AG08396 (cell line): ENCODE data around the gene SH2D3C.

Experiments used
- DNase-seq: peaks from one replicate; pipeline ENCODE4 v3.0.0; 2012; ENCODE audit warnings: low spot score, mixed read lengths

Gene SH2D3C

DNA sequence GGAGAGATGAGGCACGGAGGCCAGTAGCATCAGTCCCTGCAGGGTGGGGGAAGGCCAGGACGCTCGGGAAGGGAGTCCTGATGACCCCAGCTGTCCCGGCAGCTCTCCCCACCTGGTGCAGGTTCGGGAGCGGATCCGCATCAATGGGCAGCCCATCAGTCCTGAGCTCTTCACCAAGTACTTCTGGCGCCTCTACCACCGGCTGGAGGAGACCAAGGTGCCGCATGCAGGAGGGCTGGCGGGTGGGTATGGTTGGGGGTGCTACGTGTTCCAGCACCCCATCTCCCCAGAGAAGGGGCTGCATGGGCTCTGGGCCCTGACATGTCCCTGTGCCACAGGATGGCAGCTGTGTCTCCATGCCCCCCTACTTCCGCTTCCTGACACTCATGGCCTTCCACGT lies 28.4 kb upstream of the SH2D3C start:
- DNase-seq: no peak

DNA sequence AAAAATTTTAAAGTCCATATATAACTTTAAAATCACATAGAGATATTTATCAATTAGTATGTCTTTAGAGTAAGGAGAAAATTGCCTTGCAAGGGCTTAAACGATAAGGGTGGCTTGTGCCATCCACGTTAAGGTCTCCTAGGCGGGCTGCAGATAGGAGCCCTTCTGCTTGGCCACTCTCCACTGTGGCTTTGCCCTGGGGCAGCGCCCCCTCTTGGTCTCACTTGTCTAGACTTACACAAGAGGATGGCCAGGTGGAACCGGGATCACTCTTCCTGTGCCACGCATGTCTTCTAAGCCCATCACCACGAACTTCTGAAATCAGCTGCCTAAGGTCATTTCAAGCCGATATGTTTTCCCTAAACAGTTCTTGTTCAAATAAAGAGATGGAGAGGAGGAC lies 27.2 kb upstream of the SH2D3C start:
- DNase-seq: no peak

- peak; percentile 68 for DNase-seq
Observed at GRCh38 chr9:127803507-127804352, 25.3 kb upstream of the SH2D3C start.

DNA sequence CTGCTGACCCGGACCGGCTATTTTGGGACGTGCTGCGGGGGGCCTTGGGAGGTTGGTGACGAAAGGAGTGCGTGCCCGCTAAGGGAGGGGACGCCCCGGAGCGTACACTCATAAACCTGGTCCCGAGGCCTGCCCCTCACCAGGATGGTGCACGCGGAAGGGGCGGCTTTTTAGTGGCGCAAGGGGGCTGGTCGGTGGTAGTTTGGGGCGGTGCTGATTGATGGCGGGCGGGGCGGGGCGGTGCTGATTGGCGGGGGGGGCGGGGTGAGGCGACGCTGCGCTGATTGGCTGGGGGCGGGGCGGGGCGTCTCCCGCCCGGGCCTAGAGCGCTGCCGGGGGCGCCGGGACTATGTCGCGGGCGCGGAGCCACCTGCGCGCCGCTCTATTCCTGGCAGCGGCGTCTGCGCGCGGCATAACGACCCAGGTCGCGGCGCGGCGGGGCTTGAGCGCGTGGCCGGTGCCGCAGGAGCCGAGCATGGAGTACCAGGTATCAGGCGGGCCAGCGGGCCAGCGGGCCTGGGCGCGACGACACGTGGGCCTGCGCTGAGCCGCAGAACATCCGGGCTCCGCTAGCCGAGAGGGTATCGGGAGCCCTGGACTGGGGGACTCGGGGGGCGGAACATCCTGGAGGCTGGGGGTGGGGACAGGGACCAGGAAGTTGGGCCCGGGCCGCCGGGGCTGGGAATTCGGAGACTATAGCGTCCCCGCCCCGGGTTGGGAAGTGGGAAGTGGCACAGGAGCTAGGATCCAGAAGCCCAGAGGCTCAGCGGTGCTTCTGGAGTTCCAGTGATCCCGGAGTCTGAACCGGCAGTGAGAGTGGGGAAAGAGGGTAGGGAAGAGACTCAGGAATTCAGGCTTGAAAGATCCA lies 24.3 kb upstream of the SH2D3C start, which contains the start of gene FPGS:
FPGS (plus strand) TSS at position 307 of the 868 bp plus-strand sequence; CDS start at position 350, 43 bp downstream.
- DNase-seq: peak; percentile 96

DNA sequence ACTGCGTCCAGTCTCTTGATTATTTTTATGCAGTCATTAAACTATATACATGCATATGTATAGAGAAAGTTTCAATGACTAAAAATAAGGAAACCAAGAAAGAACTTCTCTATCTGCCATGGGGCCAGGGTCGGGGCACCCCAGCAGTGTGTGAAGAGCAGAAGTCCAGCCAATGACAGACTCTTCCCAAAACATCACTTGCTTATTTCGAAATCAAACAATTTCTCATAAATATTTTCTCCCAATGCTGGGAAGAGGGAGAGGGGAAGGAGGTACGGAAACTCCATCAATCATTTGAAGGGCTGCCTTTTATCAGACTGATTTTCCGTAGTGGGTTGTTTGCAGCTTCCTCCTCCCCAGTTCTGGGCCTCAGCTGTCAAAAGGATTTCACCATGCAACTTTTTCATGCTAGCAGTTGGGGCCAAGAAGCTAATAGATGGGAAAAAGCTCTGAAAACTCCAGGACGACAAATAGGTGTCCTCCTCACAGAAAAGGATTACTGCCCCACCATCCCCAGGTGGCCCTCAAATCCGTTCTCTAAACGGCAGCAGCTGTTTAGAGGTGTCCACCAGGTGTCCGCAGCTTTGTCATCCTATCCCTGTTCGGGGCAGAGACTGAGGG lies 23.6 kb upstream of the SH2D3C start:
- DNase-seq: no peak

DNA sequence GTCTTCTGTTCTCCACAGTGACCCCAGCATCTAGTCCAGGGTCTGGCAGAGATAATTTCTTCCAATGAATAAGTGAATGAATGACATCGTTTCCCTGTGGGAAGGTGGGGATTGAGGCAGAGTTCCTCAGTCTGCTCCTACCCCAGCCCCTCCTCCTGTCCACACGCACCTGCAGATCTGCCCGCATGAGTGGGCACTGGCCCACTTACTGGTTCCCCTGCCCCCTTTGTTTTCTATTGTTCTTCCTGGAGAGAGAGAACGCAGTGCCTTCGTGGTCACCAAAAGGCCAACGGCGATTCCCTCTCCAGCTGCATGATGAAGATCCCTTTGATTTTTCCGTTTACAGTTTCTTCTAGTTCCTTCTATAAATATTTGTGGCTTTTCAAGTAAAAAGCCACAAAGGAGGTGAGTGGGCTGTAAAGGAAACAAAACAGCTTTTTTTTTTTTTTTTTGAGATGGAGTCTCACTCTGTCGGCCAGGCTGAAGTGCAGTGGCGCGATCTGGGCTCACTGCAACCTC lies 18.4 kb upstream of the SH2D3C start:
- DNase-seq: no peak

DNA sequence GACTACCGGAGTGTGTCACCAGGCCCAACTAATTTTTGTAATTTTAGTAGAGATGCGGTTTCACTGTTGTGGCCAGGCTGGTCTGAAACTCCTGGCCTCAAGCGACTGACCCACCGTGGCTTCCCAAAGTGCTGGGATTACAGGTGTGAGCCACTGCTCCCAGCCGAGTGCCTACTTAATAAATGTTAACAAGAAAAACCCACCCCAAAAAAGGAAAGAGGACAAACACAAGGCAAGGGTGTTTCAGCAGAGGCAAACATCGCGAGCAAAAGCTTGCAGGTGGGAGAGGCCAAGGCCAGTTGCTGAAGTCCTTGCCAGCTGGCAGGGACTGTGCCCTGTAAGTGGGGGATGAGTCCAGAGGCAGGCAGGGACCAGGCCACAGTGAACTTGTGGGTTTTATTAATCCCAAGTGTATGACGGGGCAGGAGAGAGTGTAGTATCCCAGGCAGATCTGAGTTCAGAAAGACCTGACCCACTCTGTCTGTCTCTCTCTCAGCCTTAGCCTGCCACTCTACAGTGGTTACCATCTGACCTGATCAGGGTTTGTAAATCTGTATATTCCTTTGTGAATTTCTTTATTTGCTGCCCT lies 17.9 kb upstream of the SH2D3C start:
- peak; percentile 54 for DNase-seq

GRCh38 chr9:127794001-127794791 lies 15.7 kb upstream of the SH2D3C start:
- no peak for DNase-seq

DNA sequence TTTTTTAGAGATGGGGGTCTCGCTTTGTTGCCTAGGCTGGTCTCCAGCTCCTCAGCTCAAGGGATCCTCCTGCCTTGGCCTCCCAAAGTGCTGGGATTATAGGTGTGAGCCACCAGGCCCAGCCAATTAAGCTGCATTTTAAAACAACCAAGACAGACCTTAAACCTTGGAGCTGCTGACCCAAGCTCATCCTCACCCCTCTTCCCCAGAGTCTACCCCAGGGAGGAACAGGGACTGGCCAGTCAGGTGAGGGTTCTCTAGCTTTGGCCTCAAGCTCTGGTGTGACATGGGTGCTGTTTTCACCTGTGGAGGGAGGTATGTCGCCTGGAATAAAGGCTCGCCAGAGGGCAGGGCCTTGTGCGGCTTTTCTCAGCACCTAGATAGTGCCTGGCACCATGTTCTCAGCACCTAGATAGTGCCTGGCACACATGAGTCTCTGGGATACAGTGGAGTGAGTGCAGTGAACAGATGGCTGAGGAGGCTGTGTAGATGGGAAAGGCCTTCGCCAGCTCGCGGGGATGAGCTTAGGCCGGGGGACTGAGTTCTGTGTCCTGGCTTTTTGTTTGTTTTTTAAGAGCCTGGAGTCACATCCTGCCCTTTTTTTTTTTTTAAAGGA lies 14.7 kb upstream of the SH2D3C start:
- no peak for DNase-seq

DNA sequence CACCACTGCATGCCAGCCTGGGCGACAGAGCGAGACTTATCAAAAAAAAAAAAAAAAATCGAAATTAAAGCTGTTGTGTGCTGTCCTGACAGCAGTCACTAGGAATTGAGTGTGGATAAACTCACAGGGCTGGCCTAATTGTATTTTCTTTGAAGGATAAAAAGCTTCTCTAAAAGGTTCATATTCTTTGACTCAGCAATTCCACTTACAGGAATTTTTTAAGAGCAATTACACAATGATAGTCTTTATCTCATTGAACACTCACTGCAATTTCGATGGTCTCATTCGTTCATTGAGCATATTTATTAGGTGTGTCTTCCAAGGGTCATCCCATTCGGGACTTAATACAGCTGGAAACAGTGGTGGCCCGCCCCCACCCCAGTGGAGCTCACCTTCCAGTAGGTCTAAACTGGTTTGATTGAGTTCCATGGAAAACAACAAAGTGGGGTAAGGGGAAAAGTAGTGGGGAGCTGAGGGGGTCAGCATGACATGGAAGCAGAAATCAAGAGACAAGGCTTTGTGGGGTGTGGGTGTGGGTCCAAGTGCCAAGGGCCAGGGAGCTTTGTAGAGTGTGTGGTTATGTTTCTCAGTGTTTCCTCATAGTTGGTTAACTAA lies 14.1 kb upstream of the SH2D3C start:
- no peak for DNase-seq

- no peak for DNase-seq
Observed at GRCh38 chr9:127791085-127791484, 12.6 kb upstream of the SH2D3C start.

GRCh38 chr9:127790094-127790855 lies 11.8 kb upstream of the SH2D3C start:
- DNase-seq: no peak

DNA sequence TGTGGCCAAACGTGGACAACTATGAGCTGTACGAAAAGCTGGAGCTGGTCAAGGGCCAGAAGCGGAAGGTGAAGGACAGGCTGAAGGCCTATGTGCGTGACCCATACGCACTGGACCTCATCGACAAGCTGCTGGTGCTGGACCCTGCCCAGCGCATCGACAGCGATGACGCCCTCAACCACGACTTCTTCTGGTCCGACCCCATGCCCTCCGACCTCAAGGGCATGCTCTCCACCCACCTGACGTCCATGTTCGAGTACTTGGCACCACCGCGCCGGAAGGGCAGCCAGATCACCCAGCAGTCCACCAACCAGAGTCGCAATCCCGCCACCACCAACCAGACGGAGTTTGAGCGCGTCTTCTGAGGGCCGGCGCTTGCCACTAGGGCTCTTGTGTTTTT lies 10.7 kb upstream of the SH2D3C start:
- no peak for DNase-seq

DNA sequence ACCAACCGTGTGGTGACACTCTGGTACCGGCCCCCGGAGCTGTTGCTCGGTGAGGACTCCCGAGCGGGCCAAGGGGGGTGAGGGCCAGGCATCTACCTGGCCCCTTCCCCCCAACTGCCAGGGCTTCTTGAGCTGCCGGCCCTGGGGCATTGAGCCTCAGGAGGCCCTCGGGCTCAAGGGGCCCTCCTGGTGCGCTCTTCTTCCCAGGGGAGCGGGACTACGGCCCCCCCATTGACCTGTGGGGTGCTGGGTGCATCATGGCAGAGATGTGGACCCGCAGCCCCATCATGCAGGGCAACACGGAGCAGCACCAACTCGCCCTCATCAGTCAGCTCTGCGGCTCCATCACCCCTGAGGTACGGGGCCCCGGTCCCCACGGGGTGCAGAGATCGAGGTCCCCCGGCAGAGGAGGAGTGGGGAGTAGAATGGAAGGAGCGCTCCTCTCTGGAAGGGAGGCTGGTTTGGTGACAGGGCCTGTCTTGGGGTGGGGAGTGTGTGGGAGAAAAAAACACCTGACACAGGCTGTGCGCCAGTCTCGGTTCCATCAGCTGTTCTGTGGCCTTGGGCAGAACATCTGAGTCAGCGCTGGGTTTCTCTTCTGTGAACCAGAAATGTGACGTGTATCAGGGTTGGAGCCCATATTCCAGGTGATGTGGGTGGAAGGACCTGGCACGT lies 10.0 kb upstream of the SH2D3C start:
- DNase-seq: no peak

DNA sequence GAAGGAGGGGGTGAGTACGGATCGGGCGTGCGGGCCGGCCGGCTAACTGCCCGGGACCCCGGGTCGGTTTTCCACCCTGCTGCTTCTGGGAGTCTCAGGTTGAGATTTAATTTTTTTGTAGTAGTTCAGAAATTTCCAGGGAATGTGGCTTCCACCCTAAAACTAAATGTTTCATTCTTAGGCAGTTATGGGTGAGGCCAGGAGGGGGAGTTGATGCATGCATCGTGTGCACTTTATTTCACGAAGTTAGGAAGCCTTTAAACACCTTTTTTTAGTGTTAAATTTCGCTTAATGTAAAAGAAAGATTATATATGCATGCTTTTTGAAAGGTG lies 8.3 kb upstream of the SH2D3C start:
- peak; percentile 46 for DNase-seq

DNA sequence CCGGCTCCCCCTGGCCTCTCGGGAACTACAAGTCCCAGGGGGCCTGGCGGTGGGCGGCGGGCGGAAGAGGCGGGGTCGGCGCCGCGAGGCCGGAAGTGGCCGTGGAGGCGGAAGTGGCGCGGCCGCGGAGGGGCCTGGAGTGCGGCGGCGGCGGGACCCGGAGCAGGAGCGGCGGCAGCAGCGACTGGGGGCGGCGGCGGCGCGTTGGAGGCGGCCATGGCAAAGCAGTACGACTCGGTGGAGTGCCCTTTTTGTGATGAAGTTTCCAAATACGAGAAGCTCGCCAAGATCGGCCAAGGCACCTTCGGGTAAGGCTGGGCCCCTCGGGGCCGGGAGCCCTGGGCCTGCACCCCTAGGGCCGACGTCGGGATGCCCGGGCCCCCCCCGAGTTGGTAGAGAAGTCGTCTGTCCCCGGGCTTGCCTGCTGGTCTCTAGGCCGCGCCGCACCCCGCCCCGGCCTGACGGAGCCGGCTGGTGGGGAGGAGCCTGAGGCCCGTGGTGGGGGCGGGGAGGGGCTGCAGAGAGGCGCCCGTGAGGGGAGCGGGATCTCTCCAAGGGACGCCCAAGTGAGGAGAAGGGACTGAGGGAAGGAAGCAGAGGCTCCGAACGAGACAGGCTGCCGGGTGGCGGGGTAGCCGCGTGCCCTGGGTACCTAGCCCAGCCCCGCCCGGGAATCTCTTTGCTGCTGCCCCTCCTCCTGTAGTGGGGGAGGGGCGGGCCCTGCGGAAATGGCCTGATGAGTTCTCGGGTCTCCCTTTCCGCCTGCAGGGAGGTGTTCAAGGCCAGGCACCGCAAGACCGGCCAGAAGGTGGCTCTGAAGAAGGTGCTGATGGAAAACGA lies 7.7 kb upstream of the SH2D3C start, which contains the start of gene CDK9:
CDK9 (plus strand) TSS at position 102 of the 840 bp plus-strand sequence; CDS start at position 217, 115 bp downstream.
- peak; percentile 97 for DNase-seq

DNA sequence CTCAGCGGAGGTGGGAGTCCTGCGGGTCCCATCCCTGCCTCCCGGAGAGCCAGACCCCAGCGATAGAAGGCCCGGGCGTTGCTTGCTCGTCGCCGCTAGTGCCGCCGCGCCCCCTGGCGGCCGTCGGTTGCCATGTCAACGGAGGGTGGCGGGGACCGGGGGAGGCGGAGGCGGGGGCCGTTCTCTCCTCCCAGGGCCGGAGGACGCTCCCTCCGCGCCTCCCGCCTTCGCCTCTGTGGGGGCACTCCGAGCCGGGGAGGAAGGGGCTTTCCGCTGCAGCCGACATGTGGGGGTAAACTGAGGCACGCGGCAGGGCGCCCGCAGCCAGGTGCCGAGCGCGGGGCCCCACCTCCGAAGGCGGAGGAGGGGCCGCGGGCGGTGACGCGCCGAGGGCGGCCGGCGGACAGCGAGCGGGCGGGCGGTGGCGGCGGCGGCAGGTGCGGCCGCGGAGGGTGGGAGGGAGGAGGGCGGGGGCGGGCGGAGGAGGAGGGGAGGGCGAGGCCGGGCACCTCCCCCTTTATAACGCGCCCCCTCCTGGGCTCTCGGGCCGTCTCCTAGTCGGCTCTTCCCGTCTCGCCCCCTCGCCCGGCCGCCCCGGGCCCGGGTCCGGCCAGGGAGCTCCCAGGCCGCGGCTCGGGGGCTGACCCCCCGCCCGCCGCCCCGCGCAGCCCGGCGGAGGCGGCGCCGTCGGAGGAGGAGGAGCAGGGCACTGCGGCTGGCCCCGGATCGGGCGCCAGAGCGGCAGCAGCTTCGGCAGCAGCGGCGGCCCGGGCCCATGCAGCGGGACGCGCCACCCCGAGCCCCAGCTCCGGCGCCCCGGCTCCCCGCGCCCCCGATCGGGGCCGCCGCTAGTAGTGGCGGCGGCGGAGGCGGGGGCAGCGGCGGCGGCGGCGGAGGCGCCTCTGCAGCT lies 6.8 kb upstream of the SH2D3C start:
- peak; percentile 95 for DNase-seq
